HG03520 (cell line): Measurements from ENCODE around the gene PRPF38A.

Experiments used
- ATAC-seq: cut with Tn5 transposase; IDR thresholded peaks from one replicate; pipeline ENCODE4 v1.9.1; 2021; ENCODE audit warnings: mild to moderate bottlenecking, moderate library complexity; ENCODE audit not compliant: unreplicated experiment

Gene PRPF38A

GRCh38 chr1:52393174-52393573, 11.2 kb upstream of the PRPF38A start:
- ATAC-seq, result no peak

GRCh38 chr1:52399629-52400028, 4.8 kb upstream of the PRPF38A start:
- no peak for ATAC-seq

- no peak for ATAC-seq
Measured at GRCh38 chr1:52400131-52400530, 4.3 kb upstream of the PRPF38A start.

- no peak for ATAC-seq
Measured at GRCh38 chr1:52402860-52403240, 1.6 kb upstream of the PRPF38A start.

- peak; percentile 28 for ATAC-seq
Measured at GRCh38 chr1:52403566-52404115, 761 bp upstream of the PRPF38A start.

- ATAC-seq, result no peak
Measured at GRCh38 chr1:52404975-52405338, 555 bp downstream of the PRPF38A start.

GRCh38 chr1:52413410-52413989, 9.1 kb downstream of the PRPF38A start:
- ATAC-seq, result no peak

GRCh38 chr1:52414942-52415341, 10.5 kb downstream of the PRPF38A start:
- no peak for ATAC-seq

- no peak for ATAC-seq
Measured at GRCh38 chr1:52416811-52417210, 12.4 kb downstream of the PRPF38A start.

- ATAC-seq, result no peak
Measured at GRCh38 chr1:52420713-52421112, 16.3 kb downstream of the PRPF38A start.

- ATAC-seq, result no peak
Measured at GRCh38 chr1:52423055-52423454, 18.7 kb downstream of the PRPF38A start.

GRCh38 chr1:52423771-52424170, 19.4 kb downstream of the PRPF38A start:
- no peak for ATAC-seq

GRCh38 chr1:52424231-52424636, 19.8 kb downstream of the PRPF38A start:
- ATAC-seq, result no peak

- no peak for ATAC-seq
Measured at GRCh38 chr1:52424813-52425212, 20.4 kb downstream of the PRPF38A start.

GRCh38 chr1:52426371-52426770, 22.0 kb downstream of the PRPF38A start:
- ATAC-seq, result no peak

GRCh38 chr1:52427152-52427551, 22.8 kb downstream of the PRPF38A start:
- ATAC-seq, result no peak

- ATAC-seq, result no peak
Measured at GRCh38 chr1:52432807-52433206, 28.4 kb downstream of the PRPF38A start.

GRCh38 chr1:52435211-52435610, 30.8 kb downstream of the PRPF38A start:
- no peak for ATAC-seq

GRCh38 chr1:52435650-52436049, 31.2 kb downstream of the PRPF38A start:
- ATAC-seq, result no peak

GRCh38 chr1:52436817-52437216, 32.4 kb downstream of the PRPF38A start:
- no peak for ATAC-seq

GRCh38 chr1:52439976-52440375, 35.6 kb downstream of the PRPF38A start:
- no peak for ATAC-seq

GRCh38 chr1:52444463-52444862, 40.1 kb downstream of the PRPF38A start:
- no peak for ATAC-seq

- ATAC-seq, result no peak
Measured at GRCh38 chr1:52454127-52454526, 49.7 kb downstream of the PRPF38A start.
